ENCODE measurements around the gene ALDH16A1. TPM values are rescaled to one million over a fixed set of nuclear protein-coding genes. Genes with fewer than 3 reads are reported as not detected.
A peak's percentile ranks its signal among the peaks of the same experiment; 100 is the strongest.

Gene ALDH16A1
- total RNA-seq, 2 donors from 2014 or later, result 29.0 to 65.2 TPM

GRCh38 chr19:49497789-49498103, 44.7 kb downstream of the ALDH16A1 start:
- no peaks in the 10 kb centered on the region for H3K27me3 Mint-ChIP-seq
- no peak for ATAC-seq
- DNase-seq (ENCODE audit: low spot score), result no peak
- H3K36me3 Mint-ChIP-seq, result peaks cover 21% of the 10 kb centered on the region
- peak overlapping the region; percentile 96 to 99 for H3K27ac Mint-ChIP-seq
- peaks cover 44 to 48% of the 10 kb centered on the region in 2 donors for H3K4me1 Mint-ChIP-seq (ENCODE audit: low read depth in 2 of 2)
- H3K4me3 Mint-ChIP-seq, result peak overlapping the region; percentile 99
- H3K9me3 Mint-ChIP-seq, result no peaks in the 10 kb centered on the region

GRCh38 chr19:49498475-49498874, 45.5 kb downstream of the ALDH16A1 start:
- Mint-ChIP-seq H3K27ac (peak overlapping the region; percentile 96 to 99), H3K36me3 (peaks cover 17% of the 10 kb centered on the region), H3K4me1 (ENCODE audit: low read depth in 2 of 2) (peaks cover 40 to 42% of the 10 kb centered on the region in 2 donors), H3K27me3 (no peaks in the 10 kb centered on the region), H3K9me3 (no peaks in the 10 kb centered on the region), H3K4me3 (peak overlapping the region; percentile 99)
- no peak for ATAC-seq
- no peak for DNase-seq (ENCODE audit: low spot score)

GRCh38 chr19:49499030-49499670, 46.1 kb downstream of the ALDH16A1 start:
- peaks cover 17% of the 10 kb centered on the region for H3K36me3 Mint-ChIP-seq
- no peak for ATAC-seq
- no peaks in the 10 kb centered on the region for H3K27me3 Mint-ChIP-seq
- no peaks in the 10 kb centered on the region for H3K9me3 Mint-ChIP-seq
- peak overlapping the region; percentile 96 to 99 for H3K27ac Mint-ChIP-seq
- DNase-seq (ENCODE audit: low spot score), result no peak
- H3K4me1 Mint-ChIP-seq (ENCODE audit: low read depth in 2 of 2), result peaks cover 40 to 42% of the 10 kb centered on the region in 2 donors
- H3K4me3 Mint-ChIP-seq, result peak overlapping the region; percentile 99

- Mint-ChIP-seq H3K27ac (peak overlapping the region; percentile 22 to 52), H3K4me3 (no peak overlapping the region), H3K9me3 (no peaks in the 10 kb centered on the region), H3K27me3 (no peaks in the 10 kb centered on the region), H3K4me1 (ENCODE audit: low read depth in 2 of 2) (peaks cover 28 to 31% of the 10 kb centered on the region in 2 donors), H3K36me3 (peaks cover 1% of the 10 kb centered on the region)
- ATAC-seq (no peak), DNase-seq (ENCODE audit: low spot score) (no peak)
Measured at GRCh38 chr19:49502866-49503581, 50.0 kb downstream of the ALDH16A1 start.

GRCh38 chr19:49503582-49503962, 50.5 kb downstream of the ALDH16A1 start:
- Mint-ChIP-seq H3K27me3 (no peaks in the 10 kb centered on the region), H3K4me3 (no peak overlapping the region), H3K27ac (no peak overlapping the region), H3K4me1 (ENCODE audit: low read depth in 2 of 2) (peaks cover 26 to 30% of the 10 kb centered on the region in 2 donors), H3K36me3 (no peaks in the 10 kb centered on the region), H3K9me3 (no peaks in the 10 kb centered on the region)
- no peak for DNase-seq (ENCODE audit: low spot score)
- ATAC-seq, result no peak

- ATAC-seq (peak; percentile 76 to 82), DNase-seq (ENCODE audit: low spot score) (peak; percentile 83)
- Mint-ChIP-seq H3K27ac (no peak overlapping the region), H3K36me3 (no peaks in the 10 kb centered on the region), H3K9me3 (no peaks in the 10 kb centered on the region), H3K4me1 (ENCODE audit: low read depth in 2 of 2) (peaks cover 7 to 13% of the 10 kb centered on the region in 2 donors), H3K27me3 (no peaks in the 10 kb centered on the region), H3K4me3 (no peak overlapping the region)
Measured at GRCh38 chr19:49506575-49507105, 53.6 kb downstream of the ALDH16A1 start.

- Mint-ChIP-seq H3K9me3 (no peaks in the 10 kb centered on the region), H3K27ac (peak overlapping the region; percentile 33 to 76), H3K4me3 (no peak overlapping the region), H3K36me3 (no peaks in the 10 kb centered on the region), H3K27me3 (no peaks in the 10 kb centered on the region), H3K4me1 (ENCODE audit: low read depth in 2 of 2) (peaks cover 15 to 19% of the 10 kb centered on the region in 2 donors)
- no peak for ATAC-seq
- no peak for DNase-seq (ENCODE audit: low spot score)
Measured at GRCh38 chr19:49507803-49508494, 54.9 kb downstream of the ALDH16A1 start.

- DNase-seq (ENCODE audit: low spot score) (no peak), ATAC-seq (peak; percentile 58 to 65)
- Mint-ChIP-seq H3K27ac (peak overlapping the region in 1 of 2 donors; percentile 56), H3K36me3 (no peaks in the 10 kb centered on the region), H3K27me3 (peaks cover 0 to 4% of the 10 kb centered on the region in 2 donors), H3K4me3 (peak overlapping the region; percentile 82), H3K4me1 (ENCODE audit: low read depth in 2 of 2) (peaks cover 20 to 24% of the 10 kb centered on the region in 2 donors), H3K9me3 (no peaks in the 10 kb centered on the region)
Measured at GRCh38 chr19:49512970-49513745, 60.1 kb downstream of the ALDH16A1 start.

GRCh38 chr19:49513746-49514118, 60.7 kb downstream of the ALDH16A1 start:
- DNase-seq (ENCODE audit: low spot score), result no peak
- no peaks in the 10 kb centered on the region for H3K36me3 Mint-ChIP-seq
- H3K4me3 Mint-ChIP-seq, result peak overlapping the region; percentile 82
- H3K9me3 Mint-ChIP-seq, result no peaks in the 10 kb centered on the region
- H3K4me1 Mint-ChIP-seq (ENCODE audit: low read depth in 2 of 2), result peaks cover 20 to 24% of the 10 kb centered on the region in 2 donors
- peak overlapping the region in 1 of 2 donors; percentile 56 for H3K27ac Mint-ChIP-seq
- H3K27me3 Mint-ChIP-seq, result peaks cover 0 to 4% of the 10 kb centered on the region in 2 donors
- ATAC-seq, result no peak

GRCh38 chr19:49514151-49514550, 61.1 kb downstream of the ALDH16A1 start:
- H3K4me1 Mint-ChIP-seq (ENCODE audit: low read depth in 2 of 2), result peaks cover 20 to 24% of the 10 kb centered on the region in 2 donors
- ATAC-seq (no peak), DNase-seq (ENCODE audit: low spot score) (no peak)
- no peaks in the 10 kb centered on the region for H3K9me3 Mint-ChIP-seq
- peaks cover 0 to 4% of the 10 kb centered on the region in 2 donors for H3K27me3 Mint-ChIP-seq
- H3K27ac Mint-ChIP-seq, result peak overlapping the region in 1 of 2 donors; percentile 51
- H3K36me3 Mint-ChIP-seq, result no peaks in the 10 kb centered on the region
- no peak overlapping the region for H3K4me3 Mint-ChIP-seq

GRCh38 chr19:49515767-49516166, 62.7 kb downstream of the ALDH16A1 start:
- Mint-ChIP-seq H3K27me3 (peaks cover 0 to 4% of the 10 kb centered on the region in 2 donors), H3K4me1 (ENCODE audit: low read depth in 2 of 2) (peaks cover 20 to 24% of the 10 kb centered on the region in 2 donors), H3K27ac (no peak overlapping the region), H3K9me3 (no peaks in the 10 kb centered on the region), H3K36me3 (no peaks in the 10 kb centered on the region), H3K4me3 (peak overlapping the region; percentile 12)
- no peak for ATAC-seq
- DNase-seq (ENCODE audit: low spot score), result no peak

GRCh38 chr19:49518033-49518432, 65.0 kb downstream of the ALDH16A1 start:
- peaks cover 0 to 4% of the 10 kb centered on the region in 2 donors for H3K27me3 Mint-ChIP-seq
- no peaks in the 10 kb centered on the region for H3K36me3 Mint-ChIP-seq
- no peak overlapping the region for H3K27ac Mint-ChIP-seq
- H3K4me1 Mint-ChIP-seq (ENCODE audit: low read depth in 2 of 2), result peaks cover 5 to 9% of the 10 kb centered on the region in 2 donors
- no peaks in the 10 kb centered on the region for H3K9me3 Mint-ChIP-seq
- DNase-seq (ENCODE audit: low spot score) (no peak), ATAC-seq (no peak)
- H3K4me3 Mint-ChIP-seq, result no peak overlapping the region

Data from natural killer cell treated with Interleukin-12 subunit alpha and Interleukin-12 subunit beta and Interleukin-15 and Interleukin-18, amount 100 ng/mL, for 72 hours (primary cell).